GM12878 (cell line): Measurements from ENCODE around the gene SNRPD3. TPM values are rescaled to one million over a fixed set of nuclear protein-coding genes. Genes with fewer than 3 reads are reported as not detected.

Experiments used
- polyA plus RNA-seq, 11 experiments: library from polyadenylated mRNA; depleted of rRNA in 4 of 11; unstranded in 6 of 11; stranded (reverse) in 5 of 11; fragments of >200 nt; fragmentation: Nextera tagmentation in 4 of 11; fragmentation: Illumina TruSeq in 1 of 11; extraction: Ambion mirVana in 4 of 11; extraction: Trizol in 1 of 11; gene quantifications; 1 replicate in 1 of 11; 2 replicates in 10 of 11; pipeline versions ENCODE4 v1.2.1 to v1.2.3, GENCODE V29; 2011 to 2016; ENCODE audit warnings: inconsistent platforms in 2 of 11, missing spikeins in 2 of 11, low read depth in 1 of 11
- total RNA-seq, 4 experiments: library from RNA; depleted of rRNA in 3 of 4; stranded (reverse); fragments of >200 nt in 3 of 4; fragmentation: Illumina TruSeq in 1 of 4; extraction: Trizol in 1 of 4; gene quantifications; 2 replicates each; pipeline versions ENCODE4 v1.2.1 to v1.2.3, GENCODE V29; 2013 to 2021

The SNRPD3 gene
- total and polyA plus RNA-seq, 10 of the 15 experiments (the other 5 are each of a cell fraction or from before 2014, with no cell fraction given), result 112 to 324 (median 242) TPM

Other genes with a start within 250 kb of the SNRPD3 start
- gene ADORA2A, start 128.4 kb upstream of the SNRPD3 start, total RNA-seq (2014; rRNA removed), result 27.4 and 28.5 TPM in 2 replicates
- gene ADORA2A, start 128.4 kb upstream of the SNRPD3 start, total RNA-seq (2014; rRNA removed; fragmentation: Illumina TruSeq; extraction: Trizol), result 10.5 and 10.9 TPM in 2 replicates
- 22.9 and 23.6 TPM in 2 replicates for gene ADORA2A, start 128.4 kb upstream of the SNRPD3 start, total RNA-seq (2021)
- 16.2 and 31.2 TPM in 2 replicates for gene ADORA2A, start 128.4 kb upstream of the SNRPD3 start, polyA plus RNA-seq (2011; rRNA removed)
- 4.6 and 15.9 TPM in 2 replicates for gene ADORA2A, start 128.4 kb upstream of the SNRPD3 start, polyA plus RNA-seq (2014; fragmentation: Illumina TruSeq; extraction: Trizol)
- 1 to 10 TPM in 1 of 2 experiments, under 1 TPM in 1; 0.69 to 1.6 TPM for gene ADORA2A, start 128.4 kb upstream of the SNRPD3 start, polyA plus RNA-seq (2014; fragmentation: Nextera tagmentation; extraction: Ambion mirVana)
- 29.6 and 30.5 TPM in 2 replicates for gene ADORA2A, start 128.4 kb upstream of the SNRPD3 start, polyA plus RNA-seq (2014; rRNA removed)
- 10 to 100 TPM; 15.8 to 20.6 TPM for gene ADORA2A, start 128.4 kb upstream of the SNRPD3 start, polyA plus RNA-seq (2016; fragmentation: Nextera tagmentation; extraction: Ambion mirVana)
- gene UPB1, start 60.7 kb upstream of the SNRPD3 start, total RNA-seq (2014; rRNA removed), result 2.5 and 2.8 TPM in 2 replicates
- gene UPB1, start 60.7 kb upstream of the SNRPD3 start, total RNA-seq (2014; rRNA removed; fragmentation: Illumina TruSeq; extraction: Trizol), result 3.4 and 3.5 TPM in 2 replicates
- 3.3 and 3.9 TPM in 2 replicates for gene UPB1, start 60.7 kb upstream of the SNRPD3 start, total RNA-seq (2021)
- gene UPB1, start 60.7 kb upstream of the SNRPD3 start, polyA plus RNA-seq (2011; rRNA removed), result 20.5 and 20.6 TPM in 2 replicates
- 2.6 and 2.8 TPM in 2 replicates for gene UPB1, start 60.7 kb upstream of the SNRPD3 start, polyA plus RNA-seq (2014; fragmentation: Illumina TruSeq; extraction: Trizol)
- 1 to 10 TPM; 2.9 to 4.5 TPM for gene UPB1, start 60.7 kb upstream of the SNRPD3 start, polyA plus RNA-seq (2014; fragmentation: Nextera tagmentation; extraction: Ambion mirVana)
- 3.4 and 3.5 TPM in 2 replicates for gene UPB1, start 60.7 kb upstream of the SNRPD3 start, polyA plus RNA-seq (2014; rRNA removed)
- gene UPB1, start 60.7 kb upstream of the SNRPD3 start, polyA plus RNA-seq (2016; fragmentation: Nextera tagmentation; extraction: Ambion mirVana), result 1 to 10 TPM in 1 of 2 experiments, under 1 TPM in 1; 0.89 to 1.2 TPM
- 170 and 177 TPM in 2 replicates for gene GUCD1, start 861 bp upstream of the SNRPD3 start, total RNA-seq (2014; rRNA removed)
- 81.7 and 82.2 TPM in 2 replicates for gene GUCD1, start 861 bp upstream of the SNRPD3 start, total RNA-seq (2014; rRNA removed; fragmentation: Illumina TruSeq; extraction: Trizol)
- gene GUCD1, start 861 bp upstream of the SNRPD3 start, total RNA-seq (2021), result 126 and 127 TPM in 2 replicates
- 57.4 and 87.1 TPM in 2 replicates for gene GUCD1, start 861 bp upstream of the SNRPD3 start, polyA plus RNA-seq (2011; rRNA removed)
- 65.0 and 89.3 TPM in 2 replicates for gene GUCD1, start 861 bp upstream of the SNRPD3 start, polyA plus RNA-seq (2014; fragmentation: Illumina TruSeq; extraction: Trizol)
- 10 to 100 TPM; 57.8 to 96.9 TPM for gene GUCD1, start 861 bp upstream of the SNRPD3 start, polyA plus RNA-seq (2014; fragmentation: Nextera tagmentation; extraction: Ambion mirVana)
- 136 and 145 TPM in 2 replicates for gene GUCD1, start 861 bp upstream of the SNRPD3 start, polyA plus RNA-seq (2014; rRNA removed)
- gene GUCD1, start 861 bp upstream of the SNRPD3 start, polyA plus RNA-seq (2016; fragmentation: Nextera tagmentation; extraction: Ambion mirVana), result 10 to 100 TPM; 56.0 to 71.2 TPM
- gene LRRC75B, start 37.1 kb downstream of the SNRPD3 start, total RNA-seq (2014; rRNA removed), result 0.11 TPM in 2 replicates
- gene LRRC75B, start 37.1 kb downstream of the SNRPD3 start, total RNA-seq (2014; rRNA removed; fragmentation: Illumina TruSeq; extraction: Trizol), result 0.09 and 0.18 TPM in 2 replicates
- gene LRRC75B, start 37.1 kb downstream of the SNRPD3 start, total RNA-seq (2021), result 0.24 and 0.26 TPM in 2 replicates
- gene LRRC75B, start 37.1 kb downstream of the SNRPD3 start, polyA plus RNA-seq (2011; rRNA removed), result 0.68 and 0.98 TPM in 2 replicates
- 0.09 TPM in 1 of 2 replicates, not detected in the other for gene LRRC75B, start 37.1 kb downstream of the SNRPD3 start, polyA plus RNA-seq (2014; fragmentation: Illumina TruSeq; extraction: Trizol)
- gene LRRC75B, start 37.1 kb downstream of the SNRPD3 start, polyA plus RNA-seq (2014; fragmentation: Nextera tagmentation; extraction: Ambion mirVana), result not detected
- gene LRRC75B, start 37.1 kb downstream of the SNRPD3 start, polyA plus RNA-seq (2014; rRNA removed), result 0.56 and 0.66 TPM in 2 replicates
- under 1 TPM in 1 of 2 experiments, not detected in 1; 0.10 TPM for gene LRRC75B, start 37.1 kb downstream of the SNRPD3 start, polyA plus RNA-seq (2016; fragmentation: Nextera tagmentation; extraction: Ambion mirVana)
- 8.0 and 8.4 TPM in 2 replicates for gene GGT1, start 47.2 kb downstream of the SNRPD3 start, total RNA-seq (2014; rRNA removed)
- 4.1 and 5.0 TPM in 2 replicates for gene GGT1, start 47.2 kb downstream of the SNRPD3 start, total RNA-seq (2014; rRNA removed; fragmentation: Illumina TruSeq; extraction: Trizol)
- 11.8 and 13.9 TPM in 2 replicates for gene GGT1, start 47.2 kb downstream of the SNRPD3 start, total RNA-seq (2021)
- 8.5 and 26.6 TPM in 2 replicates for gene GGT1, start 47.2 kb downstream of the SNRPD3 start, polyA plus RNA-seq (2011; rRNA removed)
- gene GGT1, start 47.2 kb downstream of the SNRPD3 start, polyA plus RNA-seq (2014; fragmentation: Illumina TruSeq; extraction: Trizol), result 2.1 and 7.4 TPM in 2 replicates
- 1 to 10 TPM in 1 of 2 experiments, under 1 TPM in 1; 0.47 to 1.4 TPM for gene GGT1, start 47.2 kb downstream of the SNRPD3 start, polyA plus RNA-seq (2014; fragmentation: Nextera tagmentation; extraction: Ambion mirVana)
- 11.3 and 11.6 TPM in 2 replicates for gene GGT1, start 47.2 kb downstream of the SNRPD3 start, polyA plus RNA-seq (2014; rRNA removed)
- gene GGT1, start 47.2 kb downstream of the SNRPD3 start, polyA plus RNA-seq (2016; fragmentation: Nextera tagmentation; extraction: Ambion mirVana), result 10 to 100 TPM; 10.2 to 14.8 TPM
- not detected in 2 replicates for gene PIWIL3, start 218.7 kb downstream of the SNRPD3 start, total RNA-seq (2014; rRNA removed)
- gene PIWIL3, start 218.7 kb downstream of the SNRPD3 start, total RNA-seq (2014; rRNA removed; fragmentation: Illumina TruSeq; extraction: Trizol), result 0.04 TPM in 1 of 2 replicates, not detected in the other
- gene PIWIL3, start 218.7 kb downstream of the SNRPD3 start, total RNA-seq (2021), result not detected in 2 replicates
- gene PIWIL3, start 218.7 kb downstream of the SNRPD3 start, polyA plus RNA-seq (2011; rRNA removed), result not detected in 2 replicates
- not detected in 2 replicates for gene PIWIL3, start 218.7 kb downstream of the SNRPD3 start, polyA plus RNA-seq (2014; fragmentation: Illumina TruSeq; extraction: Trizol)
- not detected for gene PIWIL3, start 218.7 kb downstream of the SNRPD3 start, polyA plus RNA-seq (2014; fragmentation: Nextera tagmentation; extraction: Ambion mirVana)
- not detected in 2 replicates for gene PIWIL3, start 218.7 kb downstream of the SNRPD3 start, polyA plus RNA-seq (2014; rRNA removed)
- gene PIWIL3, start 218.7 kb downstream of the SNRPD3 start, polyA plus RNA-seq (2016; fragmentation: Nextera tagmentation; extraction: Ambion mirVana), result not detected